ENCODE results near the gene CCDC27. TPM values are rescaled to one million over a fixed set of nuclear protein-coding genes. Genes with fewer than 3 reads are reported as not detected.

CCDC27 gene
- polyA plus RNA-seq, 3 donors = not detected

- Mint-ChIP-seq H3K9me3 (peaks cover 0 to 11% (median 4%) of the 10 kb centered on the region in 7 donors), H3K4me1 (no peaks in the 10 kb centered on the region), H3K27ac (no peak overlapping the region), H3K36me3 (no peaks in the 10 kb centered on the region), H3K4me3 (no peak overlapping the region), H3K27me3 (ENCODE audit: low read depth in 3 of 3) (peaks cover 2 to 17% (median 6%) of the 10 kb centered on the region in 3 donors)
- H3K27me3 ChIP-seq (ENCODE audit: control insufficient read depth in 2 of 2, insufficient read depth in 2 of 2, low read length in 2 of 2) = peaks cover 0 to 7% of the 10 kb centered on the region in 2 donors
- H3K79me2 ChIP-seq (ENCODE audit: insufficient read depth, low read length) = no peaks in the 10 kb centered on the region
- no peak for DNase-seq
- H3K36me3 ChIP-seq (replicated peaks in 1 of 2; ENCODE audit: control insufficient read depth in 1 of 2, insufficient read depth in 2 of 2, low read length in 2 of 2) = no peaks in the 10 kb centered on the region
- 88% methylated on average over 9 of the region's 12 CpGs for WGBS (ENCODE audit: insufficient coverage)
- no peak overlapping the region for H3K4me2 ChIP-seq (replicated peaks; ENCODE audit: extremely low read depth, low read length, poor library complexity, severe bottlenecking)
- H3K27ac ChIP-seq (ENCODE audit: low read depth in 1 of 2, low read length in 2 of 2) = no peak overlapping the region
- intact Hi-C loops (cut with micrococcal nuclease) = no loop called here
- H4K20me1 ChIP-seq (ENCODE audit: insufficient read depth, low read length) = no peaks in the 10 kb centered on the region
- no peak overlapping the region for H2AFZ ChIP-seq (ENCODE audit: insufficient read depth, low read depth, low read length, poor library complexity, severe bottlenecking)
- H3K4me3 ChIP-seq (replicated peaks in 1 of 3; ENCODE audit: low read depth in 2 of 3, low read length in 3 of 3) = no peak overlapping the region
- H3K4me1 ChIP-seq (ENCODE audit: control insufficient read depth in 1 of 2, insufficient read depth in 2 of 2, low read length in 2 of 2) = no peaks in the 10 kb centered on the region
- H3K9ac ChIP-seq (ENCODE audit: insufficient read depth, low read length, poor library complexity, severe bottlenecking) = no peak overlapping the region
- no peak for TF ChIP-seq CTCF (IDR thresholded peaks at IDR 0.05)
- no peaks in the 10 kb centered on the region for H3K9me3 ChIP-seq (replicated peaks in 1 of 2; ENCODE audit: control insufficient read depth in 1 of 2, insufficient read depth in 1 of 2, low read length in 2 of 2)
Observed at GRCh38 chr1:3762873-3763228, 10.6 kb downstream of the CCDC27 start.

GRCh38 chr1:3763351-3764125, 11.3 kb downstream of the CCDC27 start:
- no peaks in the 10 kb centered on the region for H3K4me1 ChIP-seq (ENCODE audit: control insufficient read depth in 1 of 2, insufficient read depth in 2 of 2, low read length in 2 of 2)
- peaks cover 0 to 7% of the 10 kb centered on the region in 2 donors for H3K27me3 ChIP-seq (ENCODE audit: control insufficient read depth in 2 of 2, insufficient read depth in 2 of 2, low read length in 2 of 2)
- Mint-ChIP-seq H3K27me3 (ENCODE audit: low read depth in 3 of 3) (peaks cover 4 to 17% (median 4%) of the 10 kb centered on the region in 3 donors), H3K4me1 (no peaks in the 10 kb centered on the region), H3K9me3 (peaks cover 0 to 11% (median 4%) of the 10 kb centered on the region in 7 donors), H3K27ac (peak overlapping the region in 1 of 7 donors; percentile 42), H3K4me3 (no peak overlapping the region), H3K36me3 (no peaks in the 10 kb centered on the region)
- H3K4me2 ChIP-seq (replicated peaks; ENCODE audit: extremely low read depth, low read length, poor library complexity, severe bottlenecking) = no peak overlapping the region
- WGBS (ENCODE audit: insufficient coverage) = 96% methylated on average over 26 of the region's 31 CpGs
- intact Hi-C loops (cut with micrococcal nuclease) = no loop called here
- no peaks in the 10 kb centered on the region for H4K20me1 ChIP-seq (ENCODE audit: insufficient read depth, low read length)
- no peaks in the 10 kb centered on the region for H3K9me3 ChIP-seq (replicated peaks in 1 of 2; ENCODE audit: control insufficient read depth in 1 of 2, insufficient read depth in 1 of 2, low read length in 2 of 2)
- no peaks in the 10 kb centered on the region for H3K36me3 ChIP-seq (replicated peaks in 1 of 2; ENCODE audit: control insufficient read depth in 1 of 2, insufficient read depth in 2 of 2, low read length in 2 of 2)
- no peak overlapping the region for H3K4me3 ChIP-seq (replicated peaks in 1 of 3; ENCODE audit: low read depth in 2 of 3, low read length in 3 of 3)
- no peak overlapping the region for H2AFZ ChIP-seq (ENCODE audit: insufficient read depth, low read depth, low read length, poor library complexity, severe bottlenecking)
- H3K9ac ChIP-seq (ENCODE audit: insufficient read depth, low read length, poor library complexity, severe bottlenecking) = no peak overlapping the region
- no peak for DNase-seq
- TF ChIP-seq CTCF (IDR thresholded peaks at IDR 0.05) = no peak
- no peaks in the 10 kb centered on the region for H3K79me2 ChIP-seq (ENCODE audit: insufficient read depth, low read length)
- H3K27ac ChIP-seq (ENCODE audit: low read depth in 1 of 2, low read length in 2 of 2) = no peak overlapping the region
